OCI-LY3 (cell line): ENCODE results near the gene DNAJC13.
A peak's percentile ranks its signal among the peaks of the same experiment; 100 is the strongest.
"Not testable (repeated sequence)": the region's sequence is repeated elsewhere in the genome, so short reads cannot be mapped to it uniquely, and the experiment has no call there.

Experiments
- H2AFZ ChIP-seq: fragments of 200-600, 300-600 bp; shearing (Covaris generic); 2 replicates; pipeline ENCODE4 v1.6.0; 2014; ENCODE audit warnings: antibody characterized with exemption, low read depth, low read length
- H3K27ac ChIP-seq: fragments of 200-600, 300-600 bp; sonication (generic); 2 replicates; pipeline ENCODE4 v1.5.1; 2014; ENCODE audit warnings: mild to moderate bottlenecking, low read length, moderate library complexity, mixed read lengths
- H3K27me3 ChIP-seq: fragments of 200-600, 300-600 bp; sonication (generic); 2 replicates; pipeline ENCODE4 v1.6.1; 2014; ENCODE audit warnings: low read depth, low read length, mixed read lengths
- H3K36me3 ChIP-seq: fragments of 200-600, 300-600 bp; sonication (generic); replicated peaks from 2 replicates; pipeline ENCODE3; 2014; ENCODE audit warnings: low read depth, low read length, mixed read lengths
- H3K4me1 ChIP-seq: fragments of 300-600, 200-600 bp; sonication (generic); 2 replicates; pipeline ENCODE4 v1.6.1; 2014; ENCODE audit warnings: low read length, mixed read lengths
- H3K4me2 ChIP-seq: fragments of 200-600, 300-600 bp; sonication (generic); 2 replicates; pipeline ENCODE4 v1.6.1; 2014; ENCODE audit warnings: low read length, mixed read lengths
- H3K4me3 ChIP-seq: fragments of 300-600, 200-600 bp; sonication (generic); 2 replicates; pipeline ENCODE4 v1.5.1; 2014; ENCODE audit warnings: antibody characterized with exemption, mild to moderate bottlenecking, low read length, moderate library complexity
- H3K79me2 ChIP-seq: fragments of 300-600, 200-600 bp; shearing (Covaris generic); 2 replicates; pipeline ENCODE4 v1.6.1; 2014; ENCODE audit warnings: mild to moderate bottlenecking, low read length, mixed read lengths
- H3K9ac ChIP-seq: fragments of 300-600, 200-600 bp; shearing (Covaris generic); 2 replicates; pipeline ENCODE4 v1.6.0; 2014; ENCODE audit warnings: mild to moderate bottlenecking, low read length, moderate library complexity
- H3K9me3 ChIP-seq: fragments of 200-600, 300-600 bp; shearing (Covaris generic); 2 replicates; pipeline ENCODE4 v1.6.1; 2014; ENCODE audit warnings: low read length, mixed read lengths; ENCODE audit not compliant: insufficient read depth
- H4K20me1 ChIP-seq: fragments of 200-600, 300-600 bp; sonication (generic); 2 replicates; pipeline ENCODE4 v1.6.1; 2016; ENCODE audit warnings: low read length, mixed read lengths; ENCODE audit not compliant: insufficient read depth
- EZH2phosphoT487 ChIP-seq: fragments of 200-600 bp; shearing (Covaris generic); IDR thresholded peaks from 2 replicates; pipeline ENCODE4 v1.6.1; 2018; ENCODE audit warnings: antibody characterized with exemption, mixed run types, low read depth
- TF ChIP-seq, protein P1 (sequence below): fragments of 200-600, 300-600 bp; sonication (generic); IDR thresholded peaks from 2 replicates; pipeline ENCODE4 v1.5.1; 2014; ENCODE audit warnings: antibody characterized with exemption, low read length, low read depth

Gene DNAJC13

GRCh38 chr3:132395126-132395525, 22.2 kb upstream of the DNAJC13 start:
- H3K36me3 ChIP-seq: no peaks in the 10 kb centered on the region
- H2AFZ ChIP-seq: no peak overlapping the region
- no peaks in the 10 kb centered on the region for H3K27me3 ChIP-seq
- no peaks in the 10 kb centered on the region for H3K79me2 ChIP-seq
- H3K4me1 ChIP-seq: peaks cover 12% of the 10 kb centered on the region
- H3K4me3 ChIP-seq: no peak overlapping the region
- no peaks in the 10 kb centered on the region for H3K9me3 ChIP-seq
- TF ChIP-seq, protein P1, sequence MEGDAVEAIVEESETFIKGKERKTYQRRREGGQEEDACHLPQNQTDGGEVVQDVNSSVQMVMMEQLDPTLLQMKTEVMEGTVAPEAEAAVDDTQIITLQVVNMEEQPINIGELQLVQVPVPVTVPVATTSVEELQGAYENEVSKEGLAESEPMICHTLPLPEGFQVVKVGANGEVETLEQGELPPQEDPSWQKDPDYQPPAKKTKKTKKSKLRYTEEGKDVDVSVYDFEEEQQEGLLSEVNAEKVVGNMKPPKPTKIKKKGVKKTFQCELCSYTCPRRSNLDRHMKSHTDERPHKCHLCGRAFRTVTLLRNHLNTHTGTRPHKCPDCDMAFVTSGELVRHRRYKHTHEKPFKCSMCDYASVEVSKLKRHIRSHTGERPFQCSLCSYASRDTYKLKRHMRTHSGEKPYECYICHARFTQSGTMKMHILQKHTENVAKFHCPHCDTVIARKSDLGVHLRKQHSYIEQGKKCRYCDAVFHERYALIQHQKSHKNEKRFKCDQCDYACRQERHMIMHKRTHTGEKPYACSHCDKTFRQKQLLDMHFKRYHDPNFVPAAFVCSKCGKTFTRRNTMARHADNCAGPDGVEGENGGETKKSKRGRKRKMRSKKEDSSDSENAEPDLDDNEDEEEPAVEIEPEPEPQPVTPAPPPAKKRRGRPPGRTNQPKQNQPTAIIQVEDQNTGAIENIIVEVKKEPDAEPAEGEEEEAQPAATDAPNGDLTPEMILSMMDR: no peak
- no peak for TF ChIP-seq EZH2phosphoT487
- no peaks in the 10 kb centered on the region for H4K20me1 ChIP-seq
- H3K27ac ChIP-seq: no peak overlapping the region
- H3K9ac ChIP-seq: no peak overlapping the region
- no peak overlapping the region for H3K4me2 ChIP-seq

- H3K36me3 ChIP-seq: no peaks in the 10 kb centered on the region
- H3K4me2 ChIP-seq: no peak overlapping the region
- H3K4me3 ChIP-seq: no peak overlapping the region
- no peak for TF ChIP-seq EZH2phosphoT487
- TF ChIP-seq, protein P1: no peak
- H4K20me1 ChIP-seq: no peaks in the 10 kb centered on the region
- no peak overlapping the region for H3K9ac ChIP-seq
- no peaks in the 10 kb centered on the region for H3K9me3 ChIP-seq
- H3K27ac ChIP-seq: no peak overlapping the region
- H3K4me1 ChIP-seq: peaks cover 16% of the 10 kb centered on the region
- H2AFZ ChIP-seq: no peak overlapping the region
- peaks cover 7% of the 10 kb centered on the region; the same call in 1 of the 2 replicates for H3K27me3 ChIP-seq
- no peaks in the 10 kb centered on the region for H3K79me2 ChIP-seq
Observed at GRCh38 chr3:132396255-132396654, 21.0 kb upstream of the DNAJC13 start.

- H2AFZ ChIP-seq, H4K20me1 ChIP-seq, H3K9ac ChIP-seq, H3K9me3 ChIP-seq, H3K4me3 ChIP-seq, H3K27ac ChIP-seq, H3K36me3 ChIP-seq, H3K79me2 ChIP-seq, H3K4me2 ChIP-seq: not testable (repeated sequence)
- Histone ChIP-seq H3K27me3 (peaks cover 12% of the 10 kb centered on the region; the same call in 1 of the 2 replicates), H3K4me1 (peaks cover 20% of the 10 kb centered on the region)
Observed at GRCh38 chr3:132396776-132397175, 20.5 kb upstream of the DNAJC13 start.

- Histone ChIP-seq H2AFZ (no peak overlapping the region), H3K4me2 (0 out of 2 replicates have a peak overlapping the region, but pooled peaks have one; percentile 21), H3K9me3 (no peaks in the 10 kb centered on the region), H3K9ac (no peak overlapping the region), H3K79me2 (no peaks in the 10 kb centered on the region), H3K4me1 (peaks cover 15% of the 10 kb centered on the region), H4K20me1 (no peaks in the 10 kb centered on the region), H3K36me3 (no peaks in the 10 kb centered on the region), H3K4me3 (no peak overlapping the region), H3K27ac (no peak overlapping the region), H3K27me3 (peaks cover 20% of the 10 kb centered on the region; the same call in 1 of the 2 replicates)
- no peak for TF ChIP-seq EZH2phosphoT487
- TF ChIP-seq, protein P1: peak; percentile 96
Observed at GRCh38 chr3:132399054-132399929, 18.0 kb upstream of the DNAJC13 start.
